ENCODE data around the gene PLXNB2.

DNA sequence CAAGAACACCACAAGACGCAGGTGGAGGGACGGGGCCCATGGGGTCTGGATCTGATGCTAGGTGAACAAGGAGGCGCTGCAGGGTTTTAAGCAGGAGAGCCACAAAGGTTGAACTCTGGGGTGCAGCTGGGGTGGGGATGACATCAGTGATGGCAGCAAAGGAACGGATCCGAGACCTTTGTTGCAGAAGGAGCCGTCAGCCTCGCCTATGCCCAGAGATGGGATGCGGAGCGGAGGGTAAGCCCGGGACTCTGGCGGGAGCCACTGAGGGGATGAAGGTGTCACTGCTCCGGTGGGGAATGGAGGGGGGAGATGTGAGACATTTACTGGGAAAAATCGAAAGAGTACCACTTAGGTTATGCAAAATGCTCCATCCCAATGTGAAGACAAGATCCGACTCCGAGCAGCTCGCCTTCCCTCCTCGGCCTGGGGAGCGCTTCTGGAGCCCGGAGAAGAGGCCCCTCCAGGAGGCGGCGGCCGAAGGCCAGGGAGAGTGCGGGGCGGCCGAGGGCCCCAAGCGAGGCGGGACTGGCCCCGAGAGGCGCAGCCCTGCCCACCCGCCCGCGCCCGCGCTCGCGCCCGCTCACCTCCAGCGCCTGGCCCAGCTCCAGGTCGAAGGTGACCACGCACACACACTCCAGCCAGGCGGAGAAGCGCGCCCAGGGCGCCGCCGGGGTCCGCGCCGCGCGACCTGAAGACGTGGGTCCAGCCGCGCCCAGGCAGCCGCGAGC lies 18.9 kb upstream of the PLXNB2 start:
- TF ChIP-seq SIN3A (IDR thresholded peaks at IDR 0.05; ENCODE audit: borderline replicate concordance, insufficient read depth, low read length): no peak
- TF ChIP-seq, protein P1, sequence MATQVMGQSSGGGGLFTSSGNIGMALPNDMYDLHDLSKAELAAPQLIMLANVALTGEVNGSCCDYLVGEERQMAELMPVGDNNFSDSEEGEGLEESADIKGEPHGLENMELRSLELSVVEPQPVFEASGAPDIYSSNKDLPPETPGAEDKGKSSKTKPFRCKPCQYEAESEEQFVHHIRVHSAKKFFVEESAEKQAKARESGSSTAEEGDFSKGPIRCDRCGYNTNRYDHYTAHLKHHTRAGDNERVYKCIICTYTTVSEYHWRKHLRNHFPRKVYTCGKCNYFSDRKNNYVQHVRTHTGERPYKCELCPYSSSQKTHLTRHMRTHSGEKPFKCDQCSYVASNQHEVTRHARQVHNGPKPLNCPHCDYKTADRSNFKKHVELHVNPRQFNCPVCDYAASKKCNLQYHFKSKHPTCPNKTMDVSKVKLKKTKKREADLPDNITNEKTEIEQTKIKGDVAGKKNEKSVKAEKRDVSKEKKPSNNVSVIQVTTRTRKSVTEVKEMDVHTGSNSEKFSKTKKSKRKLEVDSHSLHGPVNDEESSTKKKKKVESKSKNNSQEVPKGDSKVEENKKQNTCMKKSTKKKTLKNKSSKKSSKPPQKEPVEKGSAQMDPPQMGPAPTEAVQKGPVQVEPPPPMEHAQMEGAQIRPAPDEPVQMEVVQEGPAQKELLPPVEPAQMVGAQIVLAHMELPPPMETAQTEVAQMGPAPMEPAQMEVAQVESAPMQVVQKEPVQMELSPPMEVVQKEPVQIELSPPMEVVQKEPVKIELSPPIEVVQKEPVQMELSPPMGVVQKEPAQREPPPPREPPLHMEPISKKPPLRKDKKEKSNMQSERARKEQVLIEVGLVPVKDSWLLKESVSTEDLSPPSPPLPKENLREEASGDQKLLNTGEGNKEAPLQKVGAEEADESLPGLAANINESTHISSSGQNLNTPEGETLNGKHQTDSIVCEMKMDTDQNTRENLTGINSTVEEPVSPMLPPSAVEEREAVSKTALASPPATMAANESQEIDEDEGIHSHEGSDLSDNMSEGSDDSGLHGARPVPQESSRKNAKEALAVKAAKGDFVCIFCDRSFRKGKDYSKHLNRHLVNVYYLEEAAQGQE (IDR thresholded peaks at IDR 0.05; ENCODE audit: insufficient read depth in 1 of 2, low read depth in 2 of 2, low read length in 2 of 2): no peak
